ENCODE data around the gene DIDO1.

DNA sequence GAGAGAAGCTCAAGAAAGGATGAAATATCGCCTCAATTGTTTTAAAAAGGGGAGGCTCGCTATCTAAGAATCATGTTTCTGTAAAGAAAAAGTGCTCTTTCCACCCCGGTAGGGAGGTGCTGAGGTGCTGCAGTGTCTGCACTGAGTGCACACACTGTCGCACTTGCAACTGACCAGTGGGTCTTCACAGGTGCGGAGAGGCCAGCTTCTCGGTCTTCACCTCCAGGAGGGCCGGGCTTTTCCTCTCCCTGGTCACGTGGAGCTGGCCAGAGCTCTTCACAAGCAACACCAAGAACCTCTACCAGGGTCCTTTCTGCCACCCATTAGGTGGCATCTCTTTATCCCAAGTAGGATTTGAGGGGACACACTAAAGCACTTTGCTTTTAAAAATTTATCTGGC is 36.9 kb downstream of the DIDO1 start:
- TF ChIP-seq, protein P1, sequence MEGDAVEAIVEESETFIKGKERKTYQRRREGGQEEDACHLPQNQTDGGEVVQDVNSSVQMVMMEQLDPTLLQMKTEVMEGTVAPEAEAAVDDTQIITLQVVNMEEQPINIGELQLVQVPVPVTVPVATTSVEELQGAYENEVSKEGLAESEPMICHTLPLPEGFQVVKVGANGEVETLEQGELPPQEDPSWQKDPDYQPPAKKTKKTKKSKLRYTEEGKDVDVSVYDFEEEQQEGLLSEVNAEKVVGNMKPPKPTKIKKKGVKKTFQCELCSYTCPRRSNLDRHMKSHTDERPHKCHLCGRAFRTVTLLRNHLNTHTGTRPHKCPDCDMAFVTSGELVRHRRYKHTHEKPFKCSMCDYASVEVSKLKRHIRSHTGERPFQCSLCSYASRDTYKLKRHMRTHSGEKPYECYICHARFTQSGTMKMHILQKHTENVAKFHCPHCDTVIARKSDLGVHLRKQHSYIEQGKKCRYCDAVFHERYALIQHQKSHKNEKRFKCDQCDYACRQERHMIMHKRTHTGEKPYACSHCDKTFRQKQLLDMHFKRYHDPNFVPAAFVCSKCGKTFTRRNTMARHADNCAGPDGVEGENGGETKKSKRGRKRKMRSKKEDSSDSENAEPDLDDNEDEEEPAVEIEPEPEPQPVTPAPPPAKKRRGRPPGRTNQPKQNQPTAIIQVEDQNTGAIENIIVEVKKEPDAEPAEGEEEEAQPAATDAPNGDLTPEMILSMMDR (conservative IDR thresholded peaks at IDR 0.05; ENCODE audit: low read length): no peak
- TF ChIP-seq EZH2phosphoT487 (IDR thresholded peaks at IDR 0.05; ENCODE audit: borderline replicate concordance, low read depth, low read length): no peak
